Measurements from ENCODE around the gene IFT20. TPM values are rescaled to one million over a fixed set of nuclear protein-coding genes. Genes with fewer than 3 reads are reported as not detected.

IFT20 gene
- total and polyA plus RNA-seq, 9 donors: 20.2 to 49.2 (median 31.7) TPM

DNA sequence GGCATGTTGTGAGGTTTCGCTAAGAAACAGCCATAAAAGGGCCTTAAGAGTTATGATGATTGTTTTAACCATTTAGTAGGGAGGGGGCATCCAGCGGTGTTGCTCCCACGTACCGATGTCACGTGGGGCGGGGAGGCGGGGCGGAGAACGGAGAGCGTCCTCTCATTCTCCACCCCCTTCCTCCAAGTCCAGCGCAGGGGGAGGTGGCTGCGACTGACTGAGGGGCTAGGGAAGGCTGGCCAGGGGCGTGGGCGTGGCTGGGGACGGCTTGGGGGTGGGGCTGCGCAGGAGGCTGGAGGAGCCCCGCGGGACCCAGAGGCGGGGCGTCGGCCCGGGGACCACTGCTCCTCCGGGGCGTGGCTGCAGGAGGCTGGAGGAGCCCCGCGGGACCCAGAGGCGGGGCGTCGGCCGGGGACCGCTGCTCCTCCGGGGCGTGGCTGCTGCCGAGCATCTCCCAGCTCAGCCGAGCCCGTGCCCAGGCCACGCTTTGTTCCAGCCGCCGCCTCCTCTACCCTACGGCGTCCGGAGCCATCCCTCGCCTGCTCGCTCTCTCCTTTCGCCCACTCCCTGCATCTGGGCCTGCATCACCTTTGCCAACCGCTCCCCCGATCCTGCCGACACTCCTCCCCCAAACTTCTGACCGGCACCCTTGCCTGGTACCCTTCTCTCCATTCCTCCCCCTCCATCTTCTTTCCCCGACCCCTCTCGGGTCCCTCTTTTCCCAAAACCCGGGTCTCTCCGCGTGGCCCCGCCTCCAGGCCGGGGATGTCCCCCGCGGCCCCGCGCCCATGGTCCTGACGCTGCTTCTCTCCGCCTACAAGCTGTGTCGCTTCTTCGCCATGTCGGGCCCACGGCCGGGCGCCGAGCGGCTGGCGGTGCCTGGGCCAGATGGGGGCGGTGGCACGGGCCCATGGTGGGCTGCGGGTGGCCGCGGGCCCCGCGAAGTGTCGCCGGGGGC, 36.3 kb upstream of the IFT20 start, which contains the start of gene SARM1:
SARM1 (plus strand) TSS at position 450 of the 958 bp plus-strand sequence; CDS start at position 789, 339 bp downstream.
- peak; percentile 87 to 92 (median 89) for DNase-seq
- H3K4me3 ChIP-seq: peak within 1 kb of the TSS; percentile 58
- TF ChIP-seq, protein P1, sequence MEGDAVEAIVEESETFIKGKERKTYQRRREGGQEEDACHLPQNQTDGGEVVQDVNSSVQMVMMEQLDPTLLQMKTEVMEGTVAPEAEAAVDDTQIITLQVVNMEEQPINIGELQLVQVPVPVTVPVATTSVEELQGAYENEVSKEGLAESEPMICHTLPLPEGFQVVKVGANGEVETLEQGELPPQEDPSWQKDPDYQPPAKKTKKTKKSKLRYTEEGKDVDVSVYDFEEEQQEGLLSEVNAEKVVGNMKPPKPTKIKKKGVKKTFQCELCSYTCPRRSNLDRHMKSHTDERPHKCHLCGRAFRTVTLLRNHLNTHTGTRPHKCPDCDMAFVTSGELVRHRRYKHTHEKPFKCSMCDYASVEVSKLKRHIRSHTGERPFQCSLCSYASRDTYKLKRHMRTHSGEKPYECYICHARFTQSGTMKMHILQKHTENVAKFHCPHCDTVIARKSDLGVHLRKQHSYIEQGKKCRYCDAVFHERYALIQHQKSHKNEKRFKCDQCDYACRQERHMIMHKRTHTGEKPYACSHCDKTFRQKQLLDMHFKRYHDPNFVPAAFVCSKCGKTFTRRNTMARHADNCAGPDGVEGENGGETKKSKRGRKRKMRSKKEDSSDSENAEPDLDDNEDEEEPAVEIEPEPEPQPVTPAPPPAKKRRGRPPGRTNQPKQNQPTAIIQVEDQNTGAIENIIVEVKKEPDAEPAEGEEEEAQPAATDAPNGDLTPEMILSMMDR (IDR thresholded peaks at IDR 0.05): no peak
- TF ChIP-seq EP300 (IDR thresholded peaks at IDR 0.05) (no peak), POLR2A (IDR thresholded peaks at IDR 0.05) (no peak)
- H3K9me3 ChIP-seq: no peaks in the 10 kb centered on the region
- H3K27me3 ChIP-seq: no peaks in the 10 kb centered on the region
- intact Hi-C loops (cut with DNase I): loop anchor here in 1 of 4 donors (2.0 kb wide), 1 partner anchor 21 kb away; no protein-coding TSS in a partner anchor
- H3K4me1 ChIP-seq (ENCODE audit: insufficient read depth): peaks cover 7% of the 10 kb centered on the region
- H3K27ac ChIP-seq: peak within 1 kb of the TSS in 1 of 2 donors; percentile 69
- H3K36me3 ChIP-seq: no peaks in the 10 kb centered on the region
- WGBS, 3 donors: 0 to 2% (median 0%) methylated on average over 77 to 80 of the region's 80 CpGs

DNA sequence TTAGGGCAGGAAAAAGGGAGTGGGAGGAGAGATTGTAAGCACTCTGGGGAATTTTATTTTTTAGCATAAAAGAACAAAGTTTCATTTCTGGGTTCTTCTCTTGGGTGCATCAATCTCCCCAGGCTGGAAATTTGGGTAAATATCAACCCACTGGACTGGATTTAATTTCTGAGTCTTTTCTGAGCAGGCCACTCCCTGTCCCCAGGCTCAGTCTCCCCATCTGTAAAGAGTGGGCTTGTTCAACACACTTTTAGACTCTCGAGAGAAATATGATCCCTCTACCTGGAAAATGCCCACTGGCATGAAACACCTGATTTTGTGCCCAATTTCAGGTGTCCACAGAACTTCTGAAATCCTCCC, 35.5 kb upstream of the IFT20 start:
- no peaks in the 10 kb centered on the region for H3K9me3 ChIP-seq
- no peak for DNase-seq
- no peaks in the 10 kb centered on the region for H3K36me3 ChIP-seq
- 30 to 54% (median 48%) methylated on average over 1 of the region's 1 CpG for WGBS, 3 donors
- H3K4me1 ChIP-seq (ENCODE audit: insufficient read depth): peaks cover 7% of the 10 kb centered on the region
- TF ChIP-seq, protein P1 (IDR thresholded peaks at IDR 0.05): no peak
- TF ChIP-seq EP300 (IDR thresholded peaks at IDR 0.05): no peak
- no peak for TF ChIP-seq POLR2A (IDR thresholded peaks at IDR 0.05)
- H3K27me3 ChIP-seq: no peaks in the 10 kb centered on the region
- H3K4me3 ChIP-seq: no peak overlapping the region
- intact Hi-C loops (cut with DNase I): no loop called here
- peak overlapping the region in 1 of 2 donors; percentile 69 for H3K27ac ChIP-seq

DNA sequence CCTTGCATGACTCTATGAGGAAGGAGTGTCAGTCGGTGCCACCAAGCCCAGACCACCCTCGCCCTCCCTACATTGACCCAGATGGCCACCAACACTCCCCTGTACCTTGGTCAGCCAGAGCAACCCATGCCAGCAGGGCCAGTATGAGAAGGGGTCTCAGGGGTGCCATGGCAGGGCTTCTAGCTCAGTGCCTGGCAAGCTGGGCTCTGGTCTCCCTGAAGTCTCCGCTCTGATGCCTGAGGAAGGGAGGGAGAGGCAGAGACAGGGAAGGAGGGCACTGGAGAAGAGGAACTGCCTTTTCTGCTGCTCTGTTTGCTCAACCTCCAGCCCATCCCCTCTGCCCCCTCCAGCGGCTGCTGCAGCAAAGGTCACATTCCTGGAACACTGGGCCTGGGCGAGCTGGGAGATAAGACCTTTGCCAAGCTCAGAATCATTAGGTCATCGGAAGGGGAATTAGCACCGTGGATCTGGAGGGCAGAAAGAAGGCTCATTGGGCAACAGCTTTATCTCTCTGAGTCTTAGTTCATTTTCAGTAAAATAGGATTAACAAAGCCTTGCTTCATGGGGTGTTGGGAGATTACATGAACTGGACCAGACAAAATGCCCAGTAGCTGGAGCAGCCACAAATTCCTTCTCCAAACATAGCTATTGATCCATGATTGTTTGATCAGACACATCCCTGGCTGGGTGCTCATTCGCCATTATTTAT, 34.9 kb upstream of the IFT20 start, which contains the start of gene VTN:
VTN (minus strand) TSS at position 273 of the 709 bp plus-strand sequence; CDS start at position 169, 104 bp downstream.
- intact Hi-C loops (cut with DNase I): no loop called here
- H3K4me1 ChIP-seq (ENCODE audit: insufficient read depth): peaks cover 7% of the 10 kb centered on the region
- no peaks in the 10 kb centered on the region for H3K36me3 ChIP-seq
- H3K9me3 ChIP-seq: no peaks in the 10 kb centered on the region
- TF ChIP-seq POLR2A (IDR thresholded peaks at IDR 0.05) (no peak), EP300 (IDR thresholded peaks at IDR 0.05) (no peak)
- TF ChIP-seq, protein P1 (IDR thresholded peaks at IDR 0.05): no peak
- peak in 1 of 5 donors; percentile 56 for DNase-seq
- no peaks in the 10 kb centered on the region for H3K27me3 ChIP-seq
- WGBS, 3 donors: 18 to 26% (median 21%) methylated on average over 8 of the region's 8 CpGs
- peak within 1 kb of the TSS in 1 of 2 donors; percentile 69 for H3K27ac ChIP-seq
- H3K4me3 ChIP-seq: no peak within 1 kb of the TSS

DNA sequence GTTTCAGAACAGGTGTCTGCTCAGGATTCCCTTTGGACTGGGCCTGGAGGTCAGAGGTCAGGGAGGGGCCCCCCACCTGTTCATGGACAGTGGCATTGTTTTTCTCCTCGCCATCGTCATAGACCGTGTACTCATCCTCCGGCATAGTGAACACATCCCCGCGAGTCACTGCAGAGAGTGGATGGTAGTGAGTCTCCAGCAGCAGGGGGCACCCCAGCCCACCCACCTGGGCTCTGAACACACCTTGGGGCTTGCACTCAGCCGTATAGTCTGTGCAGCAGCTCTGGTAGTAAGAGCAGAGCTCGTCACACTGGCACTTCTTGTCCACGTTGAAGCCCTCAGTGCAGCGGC, 34.4 kb upstream of the IFT20 start:
- WGBS, 3 donors: 58 to 69% (median 59%) methylated on average over 9 to 10 of the region's 10 CpGs
- intact Hi-C loops (cut with DNase I): no loop called here
- no peak overlapping the region for H3K27ac ChIP-seq

More for the DNA sequence above, 34.4 kb upstream of the IFT20 start:
- Histone ChIP-seq H3K9me3 (no peaks in the 10 kb centered on the region), H3K27me3 (no peaks in the 10 kb centered on the region), H3K4me1 (ENCODE audit: insufficient read depth) (peaks cover 7% of the 10 kb centered on the region), H3K36me3 (no peaks in the 10 kb centered on the region), H3K4me3 (no peak overlapping the region)
- TF ChIP-seq, protein P1 (IDR thresholded peaks at IDR 0.05): no peak
- no peak for DNase-seq
